Thymus (tissue), 11 donors: Measurements from ENCODE around the gene ZNF519. TPM values are rescaled to one million over a fixed set of nuclear protein-coding genes. Genes with fewer than 3 reads are reported as not detected.

Source experiments
- DNase-seq, 9 donors: peaks; one replicate each; pipeline ENCODE4 v3.0.0-alpha.2; 2013; ENCODE audit warnings: low spot score in 9 of 9, low read depth in 6 of 9, missing footprints in 1 of 9
- H3K27ac ChIP-seq, 2 donors: one replicate each; pipeline ENCODE4 v1.5.1; 2013; ENCODE audit warnings: control low read depth in 1 of 2, low read depth in 1 of 2, low read length in 1 of 2, mild to moderate bottlenecking in 1 of 2, moderate library complexity in 1 of 2
- H3K27me3 ChIP-seq, 2 donors: one replicate each; pipeline ENCODE4 v1.5.1; 2013; ENCODE audit warnings: low read length in 1 of 2; ENCODE audit not compliant: control insufficient read depth in 2 of 2, insufficient read depth in 1 of 2
- H3K36me3 ChIP-seq, 2 donors: one replicate each; pipeline ENCODE4 v1.5.1; 2013; ENCODE audit warnings: low read length in 1 of 2, mild to moderate bottlenecking in 1 of 2, moderate library complexity in 1 of 2; ENCODE audit not compliant: control insufficient read depth in 2 of 2, insufficient read depth in 2 of 2
- H3K4me1 ChIP-seq, 2 donors: one replicate each; pipeline ENCODE4 v1.5.1; 2013; ENCODE audit warnings: low read length in 2 of 2; ENCODE audit not compliant: control insufficient read depth in 2 of 2, insufficient read depth in 2 of 2
- H3K4me3 ChIP-seq, 2 donors: one replicate each; pipeline ENCODE4 v1.5.1; 2013; ENCODE audit warnings: low read length in 2 of 2, control low read depth in 1 of 2, mild to moderate bottlenecking in 1 of 2
- H3K9me3 ChIP-seq, 2 donors: one replicate each; pipeline ENCODE4 v1.5.1; 2013; ENCODE audit warnings: low read length in 1 of 2, mild to moderate bottlenecking in 1 of 2; ENCODE audit not compliant: control insufficient read depth in 2 of 2, insufficient read depth in 1 of 2
- WGBS: extraction: QIAGEN DNeasy Blood & Tissue Kit; methylation state at CpG from one replicate; pipeline ENCODE4 v1.1.7; 2013; 5-methylcytosine and 5-hydroxymethylcytosine counted together
- polyA plus RNA-seq: library from polyadenylated mRNA; stranded (reverse); fragments of 200-250 nt; gene quantifications from one replicate; pipeline ENCODE4 v1.2.3, GENCODE V29; 2013
- total RNA-seq: library from RNA; stranded (reverse); fragments of 120-200 nt; gene quantifications from one replicate; pipeline ENCODE4 v1.2.4, GENCODE V29; 2013
- donor health status: healthy.

The ZNF519 gene
- total and polyA plus RNA-seq, 2 donors, result 2.8 to 7.7 TPM

GRCh38 chr18:14104906-14105748 lies 27.1 kb downstream of the ZNF519 start:
- peaks cover 2 to 4% of the 10 kb centered on the region in 2 donors for H3K36me3 ChIP-seq
- H3K4me3 ChIP-seq, result no peak overlapping the region
- no peaks in the 10 kb centered on the region for H3K27me3 ChIP-seq
- no peak for DNase-seq
- H3K4me1 ChIP-seq, result no peaks in the 10 kb centered on the region
- WGBS, result 99% methylated on average over 5 of the region's 5 CpGs
- peaks cover 1 to 11% of the 10 kb centered on the region in 2 donors for H3K9me3 ChIP-seq
- no peak overlapping the region for H3K27ac ChIP-seq

DNA sequence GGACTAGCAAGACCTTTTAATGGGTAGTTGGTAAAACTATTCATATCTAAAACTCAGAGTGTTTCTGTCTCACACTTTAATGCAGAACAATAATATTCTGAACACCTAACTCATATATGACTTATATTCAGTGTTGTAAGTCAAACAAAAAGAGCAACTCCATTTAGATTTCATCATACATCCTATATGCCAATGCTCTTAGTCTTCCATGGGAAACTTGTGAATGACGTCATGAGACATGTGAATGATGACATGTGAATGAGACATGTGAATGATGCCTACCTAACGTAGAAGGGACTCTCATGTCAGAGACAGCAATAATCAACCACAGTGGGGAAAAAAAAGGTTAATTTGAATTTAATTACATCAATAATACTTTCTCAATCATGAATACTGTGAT lies 28.0 kb downstream of the ZNF519 start:
- Histone ChIP-seq H3K27me3 (no peaks in the 10 kb centered on the region), H3K4me3 (no peak overlapping the region), H3K9me3 (peaks cover 1 to 11% of the 10 kb centered on the region in 2 donors), H3K4me1 (no peaks in the 10 kb centered on the region), H3K36me3 (peaks cover 2 to 4% of the 10 kb centered on the region in 2 donors), H3K27ac (no peak overlapping the region)
- WGBS, result 98% methylated on average over 2 of the region's 2 CpGs
- DNase-seq, result no peak

DNA sequence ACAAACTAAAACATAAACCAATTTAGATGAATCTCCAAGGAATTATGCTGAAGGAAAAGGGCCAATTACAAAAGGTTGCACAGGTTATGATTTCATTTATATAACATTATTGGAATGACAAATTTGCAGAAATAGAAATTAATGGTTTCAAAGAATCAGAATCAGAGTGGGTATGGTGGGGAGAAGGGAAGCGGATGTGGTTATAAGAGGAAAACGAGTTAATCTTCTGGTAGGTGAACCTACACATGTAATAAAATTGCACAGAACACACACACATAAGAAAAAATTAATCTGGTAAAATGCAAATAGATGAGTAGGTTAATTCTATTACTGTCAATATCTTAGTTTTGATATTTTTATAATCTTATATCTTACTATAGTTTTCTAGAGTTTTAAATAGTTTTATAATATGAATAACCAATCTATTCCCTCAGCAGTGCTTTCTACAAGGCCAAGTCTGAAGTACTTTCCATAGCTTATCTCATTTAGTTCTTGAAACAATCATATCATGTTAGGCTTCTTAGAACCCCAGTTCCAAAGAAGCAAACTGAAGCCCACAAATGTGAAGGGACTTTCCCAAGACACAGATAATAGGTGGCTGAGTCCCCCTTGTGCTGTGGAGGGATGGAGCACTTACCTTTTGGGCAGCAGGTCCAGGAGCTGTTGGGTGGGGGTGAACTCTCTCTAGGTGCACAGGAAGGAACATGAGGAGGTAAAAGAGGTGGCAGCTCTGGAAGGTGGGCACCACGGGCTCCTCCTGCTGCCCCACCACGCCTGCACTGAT lies 31.5 kb downstream of the ZNF519 start:
- H3K4me1 ChIP-seq, result no peaks in the 10 kb centered on the region
- no peaks in the 10 kb centered on the region for H3K9me3 ChIP-seq
- no peak for DNase-seq
- peaks cover 0 to 4% of the 10 kb centered on the region in 2 donors for H3K36me3 ChIP-seq
- no peak overlapping the region for H3K4me3 ChIP-seq
- H3K27me3 ChIP-seq, result no peaks in the 10 kb centered on the region
- 81% methylated on average over 4 of the region's 4 CpGs for WGBS
- H3K27ac ChIP-seq, result no peak overlapping the region

- H3K27me3 ChIP-seq, result no peaks in the 10 kb centered on the region
- WGBS, result 99% methylated on average over 6 of the region's 6 CpGs
- no peak overlapping the region for H3K27ac ChIP-seq
- DNase-seq, result no peak
- peaks cover 0 to 4% of the 10 kb centered on the region in 2 donors for H3K36me3 ChIP-seq
- H3K9me3 ChIP-seq, result no peaks in the 10 kb centered on the region
- no peak overlapping the region for H3K4me3 ChIP-seq
- H3K4me1 ChIP-seq, result no peaks in the 10 kb centered on the region
Measured at GRCh38 chr18:14098428-14098827, 33.8 kb downstream of the ZNF519 start.

DNA sequence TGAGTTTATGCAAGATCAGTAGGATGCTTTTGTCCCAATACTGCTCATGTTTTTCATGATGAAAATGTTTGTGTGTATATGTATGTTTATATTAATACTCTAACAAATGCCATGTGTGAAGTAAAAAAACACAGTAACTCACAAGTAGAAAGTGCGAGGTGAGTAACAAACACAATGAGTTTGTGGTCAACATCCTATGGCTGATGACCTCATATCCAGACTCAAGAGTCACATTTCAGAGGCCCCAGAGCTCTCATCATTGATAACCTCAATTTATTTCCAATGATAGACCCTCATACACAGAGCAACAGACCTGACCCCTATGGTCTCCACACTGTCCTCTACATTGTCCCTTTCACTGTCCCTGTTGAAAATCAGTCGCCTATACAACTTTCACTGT lies 34.5 kb downstream of the ZNF519 start:
- Histone ChIP-seq H3K27ac (no peak overlapping the region), H3K9me3 (no peaks in the 10 kb centered on the region), H3K36me3 (peaks cover 0 to 4% of the 10 kb centered on the region in 2 donors), H3K4me3 (no peak overlapping the region), H3K4me1 (no peaks in the 10 kb centered on the region), H3K27me3 (no peaks in the 10 kb centered on the region)
- WGBS, result 100% methylated on average over 2 of the region's 2 CpGs
- no peak for DNase-seq

- 89% methylated on average over 1 of the region's 1 CpG for WGBS
Measured at GRCh38 chr18:14093307-14093915, 38.8 kb downstream of the ZNF519 start.

GRCh38 chr18:14092625-14093306 lies 39.5 kb downstream of the ZNF519 start:
- H3K36me3 ChIP-seq, result no peaks in the 10 kb centered on the region
- H3K9me3 ChIP-seq, result no peaks in the 10 kb centered on the region
- no peak overlapping the region for H3K27ac ChIP-seq
- H3K4me3 ChIP-seq, result no peak overlapping the region
- H3K27me3 ChIP-seq, result no peaks in the 10 kb centered on the region
- 96% methylated on average over 7 of the region's 7 CpGs for WGBS
- no peak for DNase-seq
- H3K4me1 ChIP-seq, result no peaks in the 10 kb centered on the region

More at GRCh38 chr18:14093307-14093915, 38.8 kb downstream of the ZNF519 start:
- no peak for DNase-seq
- Histone ChIP-seq H3K4me3 (no peak overlapping the region), H3K9me3 (no peaks in the 10 kb centered on the region), H3K4me1 (no peaks in the 10 kb centered on the region), H3K27me3 (no peaks in the 10 kb centered on the region), H3K27ac (no peak overlapping the region), H3K36me3 (no peaks in the 10 kb centered on the region)

- no peak overlapping the region for H3K4me3 ChIP-seq
Measured at GRCh38 chr18:14089781-14090180, 42.5 kb downstream of the ZNF519 start.

More at GRCh38 chr18:14089781-14090180, 42.5 kb downstream of the ZNF519 start:
- WGBS, result 87% methylated on average over 10 of the region's 10 CpGs
- no peaks in the 10 kb centered on the region for H3K9me3 ChIP-seq
- no peaks in the 10 kb centered on the region for H3K4me1 ChIP-seq
- no peaks in the 10 kb centered on the region for H3K27me3 ChIP-seq
- H3K36me3 ChIP-seq, result no peaks in the 10 kb centered on the region
- no peak for DNase-seq
- no peak overlapping the region for H3K27ac ChIP-seq
